ENCODE measurements around the gene ALG6.

Gene ALG6

GRCh38 chr1:63367215-63368103 is at the start of gene ALG6:
Gene ALG6, plus strand, starts transcription at chr1:63367627. Its CDS starts 3,351 bp downstream, at chr1:63370978.
- DNase-seq (ENCODE audit: low spot score): peak; percentile 99

GRCh38 chr1:63317817-63318152 is 49.6 kb upstream of the ALG6 start:
- no peak for DNase-seq (ENCODE audit: low spot score)

- no peak for DNase-seq (ENCODE audit: low spot score)
These were observed 49.0 kb upstream of the ALG6 start for GRCh38 chr1:63318201-63318979.

GRCh38 chr1:63319046-63320021 is 48.1 kb upstream of the ALG6 start:
- DNase-seq (ENCODE audit: low spot score): no peak

GRCh38 chr1:63320022-63320721 is 47.3 kb upstream of the ALG6 start:
- no peak for DNase-seq (ENCODE audit: low spot score)

- no peak for DNase-seq (ENCODE audit: low spot score)
These were observed 46.2 kb upstream of the ALG6 start for GRCh38 chr1:63321066-63321784.

GRCh38 chr1:63321785-63322113 is 45.7 kb upstream of the ALG6 start:
- no peak for DNase-seq (ENCODE audit: low spot score)

GRCh38 chr1:63322114-63322943 is 45.1 kb upstream of the ALG6 start, which contains the start of gene FOXD3:
Gene FOXD3, plus strand, starts transcription at chr1:63322567. Its CDS starts 492 bp downstream, at chr1:63323059.
- peak; percentile 55 for DNase-seq (ENCODE audit: low spot score)

- DNase-seq (ENCODE audit: low spot score): peak; percentile 51
These were observed 44.2 kb upstream of the ALG6 start for GRCh38 chr1:63322944-63323864.

GRCh38 chr1:63323865-63324778 is 43.3 kb upstream of the ALG6 start:
- DNase-seq (ENCODE audit: low spot score): peak; percentile 73

- no peak for DNase-seq (ENCODE audit: low spot score)
These were observed 42.7 kb upstream of the ALG6 start for GRCh38 chr1:63324779-63325119.

- no peak for DNase-seq (ENCODE audit: low spot score)
These were observed 42.0 kb upstream of the ALG6 start for GRCh38 chr1:63325279-63325985.

GRCh38 chr1:63326106-63326472 is 41.3 kb upstream of the ALG6 start:
- no peak for DNase-seq (ENCODE audit: low spot score)

- DNase-seq (ENCODE audit: low spot score): peak; percentile 52
These were observed 40.7 kb upstream of the ALG6 start for GRCh38 chr1:63326473-63327380.

GRCh38 chr1:63327417-63328054 is 39.9 kb upstream of the ALG6 start:
- DNase-seq (ENCODE audit: low spot score): peak; percentile 83

- DNase-seq (ENCODE audit: low spot score): no peak
These were observed 39.3 kb upstream of the ALG6 start for GRCh38 chr1:63328122-63328521.

All from D341Med (cell line).